GOT3 (cell line): ENCODE data around the gene NTF3.
"Not testable (repeated sequence)": the region's sequence is repeated elsewhere in the genome, so short reads cannot be mapped to it uniquely, and the experiment has no call there.

Source experiments
- DNase-seq: peaks from one replicate; lab custom pipeline; 2025; ENCODE audit warnings: mixed read lengths; lab: John Stamatoyannopoulos, UW

NTF3 gene

DNA sequence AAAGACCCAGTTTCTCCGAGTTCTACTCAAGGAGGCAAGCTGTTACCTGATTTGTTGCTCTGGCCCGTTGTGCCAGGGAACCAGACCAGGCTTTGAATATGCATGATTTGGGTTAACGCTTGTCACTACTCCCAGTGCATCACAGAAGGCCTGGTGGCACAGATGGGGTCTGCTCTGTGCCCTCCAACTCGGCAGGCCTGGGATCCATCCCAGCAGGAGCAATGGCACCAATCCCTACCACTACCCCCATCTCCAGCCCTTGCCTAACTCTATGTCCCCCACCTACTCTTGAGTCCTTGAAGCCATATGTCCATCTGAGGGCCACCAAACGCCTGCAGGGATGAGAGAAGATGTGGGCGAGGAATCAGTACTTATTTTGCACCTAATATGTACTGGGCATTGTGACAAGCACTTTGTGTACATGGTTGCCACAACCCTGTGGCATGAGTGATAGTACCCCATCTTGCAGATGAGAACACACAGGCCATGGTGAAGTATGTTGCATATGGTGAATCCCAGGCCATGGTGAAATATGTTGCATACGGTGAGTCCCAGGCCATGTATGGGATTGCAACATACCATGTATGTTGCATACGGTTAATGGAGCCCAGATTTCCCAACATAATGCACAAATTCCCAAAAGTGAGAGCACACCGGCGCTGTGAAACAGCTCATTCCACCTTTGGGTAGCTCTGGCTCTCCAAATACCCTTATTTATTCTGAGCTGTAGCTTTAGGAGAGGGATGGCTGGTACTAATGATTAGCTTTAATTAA is 102.7 kb downstream of the NTF3 start:
- no peak for DNase-seq

DNA sequence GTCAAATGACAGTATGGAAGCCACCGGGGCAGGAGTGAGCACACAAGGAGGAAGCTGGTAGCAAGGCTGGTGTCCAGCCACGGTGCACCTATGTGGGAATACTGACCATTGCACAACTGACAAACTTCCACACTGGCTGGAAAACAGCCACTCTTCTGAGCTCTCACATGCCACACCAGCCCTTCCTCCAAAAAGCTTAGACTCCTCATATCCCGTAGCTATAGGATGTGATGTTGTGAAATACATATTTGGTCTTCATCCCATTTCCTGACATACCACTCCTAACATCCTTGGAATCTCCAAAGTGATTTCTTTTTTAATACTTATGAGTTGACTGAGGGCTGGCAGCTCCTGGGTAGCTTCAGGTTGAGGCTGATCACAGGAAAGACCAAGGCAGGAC is 103.6 kb downstream of the NTF3 start:
- no peak for DNase-seq

DNA sequence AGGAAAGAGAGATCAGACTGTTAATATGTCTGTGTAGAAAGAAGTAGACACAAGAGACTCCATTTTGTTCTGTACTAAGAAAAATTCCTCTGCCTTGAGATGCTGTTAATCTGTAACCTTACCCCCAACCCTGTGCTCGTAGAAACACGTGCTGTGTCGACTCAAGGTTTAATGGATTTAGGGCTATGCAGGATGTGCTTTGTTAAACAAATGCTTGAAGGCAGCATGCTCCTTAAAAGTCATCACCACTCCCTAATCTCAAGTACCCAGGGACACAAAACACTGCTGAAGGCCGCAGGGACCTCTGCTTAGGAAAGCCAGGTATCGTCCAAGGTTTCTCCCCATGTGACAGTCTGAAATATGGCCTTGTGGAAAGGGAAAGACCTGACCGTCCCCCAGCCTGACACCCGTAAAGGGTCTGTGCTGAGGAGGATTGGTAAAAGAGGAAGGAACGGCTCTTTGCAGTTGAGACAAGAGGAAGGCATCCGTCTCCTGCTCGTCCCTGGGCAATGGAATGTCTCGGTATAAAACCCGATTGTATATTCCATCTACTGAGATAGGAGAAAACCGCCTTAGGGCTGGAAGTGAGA is 105.2 kb downstream of the NTF3 start:
- not testable (repeated sequence) for DNase-seq

DNA sequence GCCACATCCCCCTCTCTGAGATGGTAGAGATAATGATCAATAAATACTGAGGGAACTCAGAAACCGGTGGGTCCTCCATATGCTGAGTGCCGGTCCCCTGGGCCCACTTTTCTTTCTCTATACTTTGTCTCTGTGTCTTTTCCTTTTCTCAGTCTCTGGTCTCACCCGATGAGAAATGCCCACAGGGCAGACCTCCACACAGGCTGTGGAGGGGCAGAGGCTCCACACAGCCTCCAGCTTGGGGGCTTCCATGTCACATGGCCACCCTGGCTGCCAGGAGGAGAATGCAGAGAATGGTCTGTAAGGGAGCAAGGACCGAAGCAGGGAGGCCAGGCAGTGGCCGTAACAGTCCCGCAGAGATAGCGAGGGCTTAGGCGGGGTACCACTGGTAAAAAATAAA is 105.9 kb downstream of the NTF3 start:
- no peak for DNase-seq
